Mammary epithelial cell (primary cell): ENCODE results near the gene BAZ1B.

Experiments
- EZH2 ChIP-seq: IDR thresholded peaks from 2 replicates; pipeline ENCODE4 v1.6.1; 2012; ENCODE audit warnings: low read length, inconsistent platforms, borderline replicate concordance
- TF ChIP-seq, protein P1 (sequence below), 2 donors: IDR thresholded peaks in 1 of 2; conservative IDR thresholded peaks in 1 of 2; 2 replicates each; pipeline ENCODE4 v1.5.1; 2011 to 2012; ENCODE audit warnings: inconsistent platforms in 2 of 2, low read length in 2 of 2, mild to moderate bottlenecking in 2 of 2, control low read depth in 1 of 2, low read depth in 1 of 2; ENCODE audit not compliant: insufficient read depth in 1 of 2; ENCODE audit errors: extremely low read depth in 1 of 2

DNA sequence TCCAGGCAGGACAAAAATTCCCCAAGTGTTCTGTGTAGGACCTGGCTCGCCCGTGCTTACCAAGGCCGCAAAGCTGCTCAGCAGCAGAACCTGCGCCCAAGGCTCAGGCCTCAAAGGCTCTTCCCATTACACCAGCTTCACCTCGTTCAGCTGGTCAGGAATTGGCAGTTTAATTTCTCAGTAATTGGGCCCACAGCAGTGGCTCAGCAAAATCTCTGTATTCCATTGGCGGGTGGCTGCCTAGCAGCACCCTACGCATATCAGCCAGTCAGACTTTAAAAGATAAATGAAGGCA, 82.7 kb downstream of the BAZ1B start:
- TF ChIP-seq, protein P1, sequence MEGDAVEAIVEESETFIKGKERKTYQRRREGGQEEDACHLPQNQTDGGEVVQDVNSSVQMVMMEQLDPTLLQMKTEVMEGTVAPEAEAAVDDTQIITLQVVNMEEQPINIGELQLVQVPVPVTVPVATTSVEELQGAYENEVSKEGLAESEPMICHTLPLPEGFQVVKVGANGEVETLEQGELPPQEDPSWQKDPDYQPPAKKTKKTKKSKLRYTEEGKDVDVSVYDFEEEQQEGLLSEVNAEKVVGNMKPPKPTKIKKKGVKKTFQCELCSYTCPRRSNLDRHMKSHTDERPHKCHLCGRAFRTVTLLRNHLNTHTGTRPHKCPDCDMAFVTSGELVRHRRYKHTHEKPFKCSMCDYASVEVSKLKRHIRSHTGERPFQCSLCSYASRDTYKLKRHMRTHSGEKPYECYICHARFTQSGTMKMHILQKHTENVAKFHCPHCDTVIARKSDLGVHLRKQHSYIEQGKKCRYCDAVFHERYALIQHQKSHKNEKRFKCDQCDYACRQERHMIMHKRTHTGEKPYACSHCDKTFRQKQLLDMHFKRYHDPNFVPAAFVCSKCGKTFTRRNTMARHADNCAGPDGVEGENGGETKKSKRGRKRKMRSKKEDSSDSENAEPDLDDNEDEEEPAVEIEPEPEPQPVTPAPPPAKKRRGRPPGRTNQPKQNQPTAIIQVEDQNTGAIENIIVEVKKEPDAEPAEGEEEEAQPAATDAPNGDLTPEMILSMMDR (conservative IDR thresholded peaks at IDR 0.05 in 1 of 2, IDR thresholded peaks at IDR 0.05 in 1 of 2; ENCODE audit: extremely low read depth in 1 of 2, insufficient read depth in 1 of 2, low read depth in 1 of 2, low read length in 2 of 2), result no peak
- no peak for TF ChIP-seq EZH2
